ENCODE results near the gene PCDH7. TPM values are rescaled to one million over a fixed set of nuclear protein-coding genes. Genes with fewer than 3 reads are reported as not detected.

PCDH7 gene
- total and polyA plus RNA-seq, 7 donors = 0.60 to 221 (median 156) TPM

- no peaks in the 10 kb centered on the region for H3K36me3 ChIP-seq
- peak overlapping the region in 2 of 4 donors; percentile 50 to 64 for H3K27ac ChIP-seq
- intact Hi-C loops (cut with DNase I) = no loop called here
- no peaks in the 10 kb centered on the region for H3K27me3 ChIP-seq
- DNase-seq = no peak
- WGBS, 2 donors = 39 to 51% methylated on average over 3 of the region's 3 CpGs
- no peak overlapping the region for H3K4me3 ChIP-seq
- TF ChIP-seq EP300 (IDR thresholded peaks at IDR 0.05) = no peak
- no peak for TF ChIP-seq POLR2A (IDR thresholded peaks at IDR 0.05)
- no peak for TF ChIP-seq POLR2AphosphoS5 (IDR thresholded peaks at IDR 0.05)
- TF ChIP-seq CTCF (IDR thresholded peaks at IDR 0.05) = no peak
- no peaks in the 10 kb centered on the region for H3K9me3 ChIP-seq
- peaks cover 0 to 55% (median 26%) of the 10 kb centered on the region in 4 donors for H3K4me1 ChIP-seq
These were observed 23.7 kb downstream of the PCDH7 start for GRCh38 chr4:30743897-30744296.

- intact Hi-C loops (cut with DNase I) = no loop called here
- H3K36me3 ChIP-seq = no peaks in the 10 kb centered on the region
- peaks cover 0 to 55% (median 26%) of the 10 kb centered on the region in 4 donors for H3K4me1 ChIP-seq
- no peaks in the 10 kb centered on the region for H3K9me3 ChIP-seq
- no peak overlapping the region for H3K4me3 ChIP-seq
- DNase-seq = no peak
- H3K27ac ChIP-seq = peak overlapping the region in 3 of 4 donors; percentile 19 to 64 (median 50)
- no peak for TF ChIP-seq POLR2AphosphoS5 (IDR thresholded peaks at IDR 0.05)
- TF ChIP-seq CTCF (IDR thresholded peaks at IDR 0.05) = no peak
- no peak for TF ChIP-seq POLR2A (IDR thresholded peaks at IDR 0.05)
- TF ChIP-seq EP300 (IDR thresholded peaks at IDR 0.05) = no peak
- no peaks in the 10 kb centered on the region for H3K27me3 ChIP-seq
These were observed 24.2 kb downstream of the PCDH7 start for GRCh38 chr4:30744386-30744785.

- Histone ChIP-seq H3K27ac (peak overlapping the region in 2 of 4 donors; percentile 50 to 64), H3K27me3 (no peaks in the 10 kb centered on the region), H3K9me3 (no peaks in the 10 kb centered on the region), H3K4me1 (peaks cover 0 to 50% (median 26%) of the 10 kb centered on the region in 4 donors), H3K4me3 (no peak overlapping the region), H3K36me3 (no peaks in the 10 kb centered on the region)
- TF ChIP-seq EP300 (IDR thresholded peaks at IDR 0.05) = no peak
- TF ChIP-seq POLR2A (IDR thresholded peaks at IDR 0.05) = no peak
- no peak for TF ChIP-seq POLR2AphosphoS5 (IDR thresholded peaks at IDR 0.05)
- no peak for TF ChIP-seq CTCF (IDR thresholded peaks at IDR 0.05)
- intact Hi-C loops (cut with DNase I) = no loop called here
- DNase-seq = no peak
- 74 to 78% methylated on average over 4 of the region's 4 CpGs for WGBS, 2 donors
These were observed 24.9 kb downstream of the PCDH7 start for GRCh38 chr4:30744957-30745640.

- intact Hi-C loops (cut with DNase I) = no loop called here
- no peak for DNase-seq
- Histone ChIP-seq H3K9me3 (no peaks in the 10 kb centered on the region), H3K27me3 (no peaks in the 10 kb centered on the region), H3K4me3 (no peak overlapping the region), H3K27ac (no peak overlapping the region), H3K4me1 (peaks cover 0 to 47% (median 21%) of the 10 kb centered on the region in 4 donors), H3K36me3 (no peaks in the 10 kb centered on the region)
- TF ChIP-seq POLR2A (IDR thresholded peaks at IDR 0.05) (no peak), EP300 (IDR thresholded peaks at IDR 0.05) (no peak), POLR2AphosphoS5 (IDR thresholded peaks at IDR 0.05) (no peak), CTCF (IDR thresholded peaks at IDR 0.05) (no peak)
- WGBS, 2 donors = 39 to 42% methylated on average over 1 of the region's 1 CpG
These were observed 26.6 kb downstream of the PCDH7 start for GRCh38 chr4:30746735-30747134.

Measured in sigmoid colon (tissue), 7 donors.